Kidney epithelial cell (primary cell): ENCODE results near the gene TBX1. TPM values are rescaled to one million over a fixed set of nuclear protein-coding genes. Genes with fewer than 3 reads are reported as not detected.

Source experiments
- DNase-seq: peaks from one replicate; pipeline ENCODE4 v3.0.0-alpha.2; 2010; ENCODE audit warnings: low read depth
- H3K27me3 ChIP-seq: 2 replicates; pipeline ENCODE4 v1.6.0; 2011; ENCODE audit warnings: low read length; ENCODE audit not compliant: control insufficient read depth, insufficient read depth
- H3K36me3 ChIP-seq: 2 replicates; pipeline ENCODE4 v1.5.1; 2011; ENCODE audit warnings: low read length; ENCODE audit not compliant: control insufficient read depth, insufficient read depth
- H3K4me3 ChIP-seq: 2 replicates; pipeline ENCODE4 v1.5.1; 2011; ENCODE audit warnings: low read depth, mild to moderate bottlenecking, control low read depth, low read length
- total RNA-seq: library from RNA; depleted of rRNA; stranded (reverse); fragments of >200 nt; gene quantifications from 2 replicates; pipeline ENCODE4 v1.2.3, GENCODE V29; 2015
- TF ChIP-seq, protein P1 (sequence below): IDR thresholded peaks from 2 replicates; pipeline ENCODE4 v1.5.1; 2011; ENCODE audit warnings: mild to moderate bottlenecking, moderate library complexity, low read length, control low read depth, inconsistent platforms; ENCODE audit not compliant: insufficient read depth, poor library complexity, severe bottlenecking

Gene TBX1
- total RNA-seq, 1 donor from 2014 or later = not detected

DNA sequence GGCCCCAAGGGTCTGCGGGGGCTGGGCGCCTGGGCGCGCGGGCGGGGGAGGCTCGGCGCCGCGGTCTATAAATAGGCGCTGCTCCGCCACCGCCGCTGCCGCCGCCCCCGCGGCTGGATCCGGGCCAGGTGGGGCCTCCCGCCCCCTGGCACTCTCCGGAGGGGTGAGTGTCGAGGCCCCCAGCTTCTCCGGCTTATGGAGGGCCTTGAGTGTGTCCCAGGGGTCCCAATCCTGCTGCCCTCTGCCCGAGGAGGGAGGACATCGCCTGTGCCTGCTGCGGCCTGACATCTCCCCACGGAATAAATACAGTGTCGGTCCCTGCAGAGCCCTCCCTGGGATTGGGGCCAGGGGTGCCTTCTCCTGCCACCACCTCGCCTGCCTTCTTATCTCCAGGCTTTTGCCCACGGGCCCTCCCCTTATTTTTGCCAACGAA, 41.5 kb upstream of the TBX1 start:
- TF ChIP-seq, protein P1, sequence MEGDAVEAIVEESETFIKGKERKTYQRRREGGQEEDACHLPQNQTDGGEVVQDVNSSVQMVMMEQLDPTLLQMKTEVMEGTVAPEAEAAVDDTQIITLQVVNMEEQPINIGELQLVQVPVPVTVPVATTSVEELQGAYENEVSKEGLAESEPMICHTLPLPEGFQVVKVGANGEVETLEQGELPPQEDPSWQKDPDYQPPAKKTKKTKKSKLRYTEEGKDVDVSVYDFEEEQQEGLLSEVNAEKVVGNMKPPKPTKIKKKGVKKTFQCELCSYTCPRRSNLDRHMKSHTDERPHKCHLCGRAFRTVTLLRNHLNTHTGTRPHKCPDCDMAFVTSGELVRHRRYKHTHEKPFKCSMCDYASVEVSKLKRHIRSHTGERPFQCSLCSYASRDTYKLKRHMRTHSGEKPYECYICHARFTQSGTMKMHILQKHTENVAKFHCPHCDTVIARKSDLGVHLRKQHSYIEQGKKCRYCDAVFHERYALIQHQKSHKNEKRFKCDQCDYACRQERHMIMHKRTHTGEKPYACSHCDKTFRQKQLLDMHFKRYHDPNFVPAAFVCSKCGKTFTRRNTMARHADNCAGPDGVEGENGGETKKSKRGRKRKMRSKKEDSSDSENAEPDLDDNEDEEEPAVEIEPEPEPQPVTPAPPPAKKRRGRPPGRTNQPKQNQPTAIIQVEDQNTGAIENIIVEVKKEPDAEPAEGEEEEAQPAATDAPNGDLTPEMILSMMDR = no peak
- DNase-seq = no peak
- Histone ChIP-seq H3K36me3 (no peaks in the 10 kb centered on the region), H3K27me3 (peaks cover 71% of the 10 kb centered on the region), H3K4me3 (no peak overlapping the region)

DNA sequence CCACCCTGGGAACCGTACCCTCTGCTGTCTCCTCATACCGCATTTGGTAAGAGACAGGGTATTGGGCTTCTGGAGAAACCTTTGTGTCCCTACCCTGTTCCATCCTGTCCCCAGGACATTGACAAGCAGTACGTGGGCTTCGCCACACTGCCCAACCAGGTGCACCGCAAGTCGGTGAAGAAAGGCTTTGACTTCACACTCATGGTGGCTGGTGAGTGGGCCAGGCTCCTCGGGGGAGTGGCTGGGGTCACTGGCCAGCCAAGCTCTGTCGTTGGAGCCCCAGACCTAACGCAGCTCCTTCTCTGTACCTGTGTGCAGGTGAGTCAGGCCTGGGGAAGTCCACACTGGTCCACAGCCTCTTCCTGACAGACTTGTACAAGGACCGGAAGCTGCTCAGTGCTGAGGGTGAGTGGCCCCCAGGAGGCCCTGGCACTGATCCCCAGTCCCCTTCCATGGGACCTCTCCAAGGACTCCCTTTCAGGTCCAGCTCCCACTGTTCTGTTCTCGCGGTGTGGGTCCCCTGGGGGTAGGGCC, 41.0 kb upstream of the TBX1 start:
- no peaks in the 10 kb centered on the region for H3K36me3 ChIP-seq
- peaks cover 74% of the 10 kb centered on the region for H3K27me3 ChIP-seq
- TF ChIP-seq, protein P1 = no peak
- H3K4me3 ChIP-seq = no peak overlapping the region
- no peak for DNase-seq

DNA sequence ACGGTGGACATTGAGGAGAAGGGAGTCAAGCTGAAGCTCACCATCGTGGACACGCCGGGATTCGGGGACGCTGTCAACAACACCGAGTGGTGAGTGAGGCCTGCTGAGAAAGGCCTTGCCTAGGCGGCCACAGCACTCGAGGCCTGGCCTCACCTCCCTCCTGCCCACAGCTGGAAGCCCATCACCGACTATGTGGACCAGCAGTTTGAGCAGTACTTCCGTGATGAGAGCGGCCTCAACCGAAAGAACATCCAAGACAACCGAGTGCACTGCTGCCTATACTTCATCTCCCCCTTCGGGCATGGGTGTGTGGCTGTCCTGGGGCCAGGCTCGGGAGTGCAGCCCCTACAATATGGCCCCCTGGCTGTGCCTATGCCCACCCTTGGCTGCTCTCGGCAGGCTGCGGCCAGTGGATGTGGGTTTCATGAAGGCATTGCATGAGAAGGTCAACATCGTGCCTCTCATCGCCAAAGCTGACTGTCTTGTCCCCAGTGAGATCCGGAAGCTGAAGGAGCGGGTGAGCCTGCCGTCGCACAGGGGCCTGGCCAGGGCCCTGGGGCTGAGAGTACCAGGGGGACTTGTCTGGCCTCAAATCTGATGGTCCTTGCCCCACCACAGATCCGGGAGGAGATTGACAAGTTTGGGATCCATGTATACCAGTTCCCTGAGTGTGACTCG, 40.3 kb upstream of the TBX1 start:
- no peaks in the 10 kb centered on the region for H3K36me3 ChIP-seq
- TF ChIP-seq, protein P1 = no peak
- peaks cover 76% of the 10 kb centered on the region for H3K27me3 ChIP-seq
- no peak overlapping the region for H3K4me3 ChIP-seq
- no peak for DNase-seq

DNA sequence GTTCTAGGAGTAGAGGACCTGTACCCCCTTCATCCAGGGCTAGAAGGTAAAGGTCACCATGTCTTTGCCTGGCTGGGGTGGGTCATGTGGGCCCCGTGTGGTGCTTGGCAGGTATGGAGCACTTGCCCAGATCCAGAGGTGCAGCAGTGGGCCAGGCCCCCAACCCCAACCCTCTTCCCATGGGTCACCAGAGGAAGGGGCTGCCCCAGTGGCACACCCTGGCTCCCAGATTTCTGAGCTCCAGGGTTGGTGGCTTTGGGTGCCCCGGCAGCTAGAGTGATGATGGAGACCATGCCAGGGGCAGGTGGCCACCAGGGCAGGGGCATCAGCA, 39.6 kb upstream of the TBX1 start:
- H3K27me3 ChIP-seq = peaks cover 77% of the 10 kb centered on the region

DNA sequence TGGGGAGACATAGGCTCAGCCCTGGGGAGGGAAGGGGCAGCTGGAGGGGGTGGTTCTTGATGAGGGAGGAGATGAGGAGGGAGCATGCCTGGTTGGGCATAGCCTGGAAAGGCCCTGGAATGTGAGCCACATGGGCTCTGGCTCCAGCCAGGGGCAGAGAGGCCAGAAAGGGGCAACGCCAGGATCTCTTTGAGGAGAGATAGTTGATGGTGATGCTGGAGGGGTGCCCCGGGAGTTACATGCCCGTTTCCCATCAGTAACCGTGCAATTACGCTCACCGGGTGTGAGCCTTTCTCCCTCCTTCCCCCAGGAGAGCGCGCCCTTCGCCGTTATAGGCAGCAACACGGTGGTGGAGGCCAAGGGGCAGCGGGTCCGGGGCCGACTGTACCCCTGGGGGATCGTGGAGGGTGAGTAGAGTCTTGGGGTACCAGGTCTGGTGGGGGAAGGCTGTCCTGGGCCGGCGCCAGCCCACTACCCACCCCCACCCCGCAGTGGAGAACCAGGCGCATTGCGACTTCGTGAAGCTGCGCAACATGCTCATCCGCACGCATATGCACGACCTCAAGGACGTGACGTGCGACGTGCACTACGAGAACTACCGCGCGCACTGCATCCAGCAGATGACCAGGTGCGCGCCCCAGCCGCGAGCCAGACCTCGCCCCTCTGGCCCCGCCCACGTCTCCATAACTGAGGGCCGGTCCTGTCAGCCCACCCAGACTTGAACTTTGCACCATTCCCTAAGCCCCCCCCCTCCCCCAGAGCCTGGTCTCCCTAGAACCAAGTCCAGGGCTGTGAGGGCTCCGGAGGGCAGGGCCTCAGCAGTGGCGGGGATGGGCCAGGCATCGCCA, 39.0 kb upstream of the TBX1 start:
- Histone ChIP-seq H3K4me3 (no peak overlapping the region), H3K27me3 (peaks cover 76% of the 10 kb centered on the region), H3K36me3 (no peaks in the 10 kb centered on the region)
- DNase-seq = no peak
- TF ChIP-seq, protein P1 = no peak

More for the DNA sequence above, 39.6 kb upstream of the TBX1 start:
- Histone ChIP-seq H3K36me3 (no peaks in the 10 kb centered on the region), H3K4me3 (no peak overlapping the region)
- TF ChIP-seq, protein P1 = no peak
- DNase-seq = no peak
